GM12801 (cell line): ENCODE data around the gene NCR1.

Experiments used
- TF ChIP-seq, protein P1 (sequence below): IDR thresholded peaks from one replicate; pipeline ENCODE4 v1.5.1; 2011; ENCODE audit warnings: control low read depth; ENCODE audit not compliant: insufficient read length; ENCODE audit errors: extremely low read depth

NCR1 gene

DNA sequence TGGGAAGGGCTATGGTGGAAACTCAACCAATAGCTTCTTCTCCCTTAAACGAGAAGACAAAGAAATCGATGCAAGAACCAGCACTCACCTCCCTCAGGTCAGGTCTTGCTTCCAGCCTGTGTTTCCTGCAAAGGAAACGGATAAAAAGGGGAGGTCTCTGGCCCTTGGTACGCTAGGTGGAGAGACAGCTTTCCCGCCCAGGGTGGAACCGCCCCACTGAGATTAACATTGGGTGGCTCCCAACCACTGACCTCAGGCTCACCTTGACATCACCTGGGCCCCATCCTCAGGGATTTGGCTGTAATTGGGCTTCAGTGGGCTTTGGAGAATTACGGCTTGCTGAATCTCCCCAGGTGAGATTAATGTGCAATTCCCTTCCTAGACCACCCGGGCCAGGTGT is 41.4 kb downstream of the NCR1 start, which contains the start of gene NLRP7:
Gene NLRP7 (minus strand): TSS at position 150 of the 400 bp plus-strand sequence.
- TF ChIP-seq, protein P1, sequence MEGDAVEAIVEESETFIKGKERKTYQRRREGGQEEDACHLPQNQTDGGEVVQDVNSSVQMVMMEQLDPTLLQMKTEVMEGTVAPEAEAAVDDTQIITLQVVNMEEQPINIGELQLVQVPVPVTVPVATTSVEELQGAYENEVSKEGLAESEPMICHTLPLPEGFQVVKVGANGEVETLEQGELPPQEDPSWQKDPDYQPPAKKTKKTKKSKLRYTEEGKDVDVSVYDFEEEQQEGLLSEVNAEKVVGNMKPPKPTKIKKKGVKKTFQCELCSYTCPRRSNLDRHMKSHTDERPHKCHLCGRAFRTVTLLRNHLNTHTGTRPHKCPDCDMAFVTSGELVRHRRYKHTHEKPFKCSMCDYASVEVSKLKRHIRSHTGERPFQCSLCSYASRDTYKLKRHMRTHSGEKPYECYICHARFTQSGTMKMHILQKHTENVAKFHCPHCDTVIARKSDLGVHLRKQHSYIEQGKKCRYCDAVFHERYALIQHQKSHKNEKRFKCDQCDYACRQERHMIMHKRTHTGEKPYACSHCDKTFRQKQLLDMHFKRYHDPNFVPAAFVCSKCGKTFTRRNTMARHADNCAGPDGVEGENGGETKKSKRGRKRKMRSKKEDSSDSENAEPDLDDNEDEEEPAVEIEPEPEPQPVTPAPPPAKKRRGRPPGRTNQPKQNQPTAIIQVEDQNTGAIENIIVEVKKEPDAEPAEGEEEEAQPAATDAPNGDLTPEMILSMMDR: no peak

GRCh38 chr19:54949412-54949811 is 43.5 kb downstream of the NCR1 start:
- TF ChIP-seq, protein P1: no peak

- TF ChIP-seq, protein P1: no peak
Measured at GRCh38 chr19:54952591-54953344, 46.8 kb downstream of the NCR1 start.

DNA sequence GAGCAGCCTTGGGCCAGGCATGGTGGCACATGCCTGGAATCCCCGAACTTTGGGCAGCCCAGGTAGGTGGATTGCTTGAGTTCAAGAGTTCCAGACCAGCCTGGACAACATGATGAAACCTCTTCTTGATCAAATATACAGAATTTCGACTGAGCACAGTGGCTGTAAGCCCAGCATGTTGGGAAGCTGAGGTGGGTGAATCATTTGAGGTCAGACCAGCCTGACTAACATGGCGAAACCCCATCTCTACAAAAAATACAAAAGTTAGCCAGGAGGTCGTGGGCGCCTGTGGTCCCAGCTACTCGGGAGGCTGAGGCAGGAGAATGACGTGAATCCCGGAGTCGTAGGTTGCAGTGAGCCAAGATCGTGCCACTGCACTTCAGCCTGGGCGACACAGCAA is 49.4 kb downstream of the NCR1 start:
- TF ChIP-seq, protein P1: no peak

DNA sequence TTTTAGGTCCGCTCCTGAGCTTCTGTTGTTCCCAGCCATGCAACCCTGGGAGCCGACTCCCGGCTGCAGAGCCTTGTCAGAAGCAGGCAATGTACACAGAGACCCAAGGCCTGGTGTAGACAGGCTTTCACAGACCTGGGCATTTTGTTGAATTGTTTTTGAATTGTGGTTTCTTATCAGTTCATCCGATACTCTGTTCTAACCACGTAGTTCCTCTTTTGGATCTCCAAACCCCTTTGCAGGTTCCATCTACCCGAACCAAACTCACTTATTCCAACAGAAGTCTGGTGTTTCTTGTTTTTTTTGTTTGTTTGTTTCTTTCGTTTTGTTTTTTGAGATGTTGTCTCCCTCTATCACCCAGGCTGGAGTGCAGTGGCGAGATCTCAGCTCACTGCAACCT is 53.9 kb downstream of the NCR1 start:
- TF ChIP-seq, protein P1: no peak
